IMR-90 (cell line): Measurements from ENCODE around the gene SQSTM1. TPM values are rescaled to one million over a fixed set of nuclear protein-coding genes. Genes with fewer than 3 reads are reported as not detected.

Experiments used
- ATAC-seq: fragments of 200-7000 bp; cut with Tn5 transposase; 2 replicates; pipeline ENCODE4 v1.9.1; 2020; ENCODE audit warnings: low read depth, mild to moderate bottlenecking, moderate library complexity
- BruUV-seq: library from RNA; stranded (reverse); fragments of 400-500 nt; replicated peaks from 2 replicates; lab custom pipeline; 2021; lab: Mats Ljungman, UMichigan
- CTCF ChIA-PET: fragments of 300-600 bp; formaldehyde crosslinking; extraction: SDS; loops from one replicate; lab custom pipeline; 2021; ENCODE audit warnings: antibody characterized with exemption; lab: Yijun Ruan, JAX
- POLR2A ChIA-PET: fragments of 300-600 bp; sonication (Branson Sonifier 250); formaldehyde crosslinking; loops from one replicate; lab custom pipeline; 2022; ENCODE audit warnings: antibody characterized with exemption; ENCODE audit not compliant: unreplicated experiment; lab: Charles Lee
- DNase-seq: peaks from one replicate; pipeline ENCODE4 v3.0.0; 2013
- H2AFZ ChIP-seq: replicated peaks from 2 replicates; pipeline ENCODE3; 2013; ENCODE audit warnings: low read length, mild to moderate bottlenecking; ENCODE audit not compliant: poor library complexity
- H2AK5ac ChIP-seq: 2 replicates; pipeline ENCODE4 v1.6.1; 2013; ENCODE audit warnings: low read depth, low read length, inconsistent platforms
- H2AK9ac ChIP-seq: replicated peaks from 2 replicates; pipeline ENCODE3; 2013; ENCODE audit warnings: mild to moderate bottlenecking, low read depth, low read length, moderate library complexity; ENCODE audit not compliant: poor library complexity
- H2BK120ac ChIP-seq: 2 replicates; pipeline ENCODE4 v1.6.1; 2013; ENCODE audit warnings: low read depth, low read length, inconsistent platforms
- H2BK15ac ChIP-seq: 3 replicates; pipeline ENCODE4 v1.6.1; 2013; ENCODE audit warnings: low read depth, low read length, inconsistent platforms
- H2BK20ac ChIP-seq: 2 replicates; pipeline ENCODE4 v1.6.1; 2013; ENCODE audit warnings: low read depth, mild to moderate bottlenecking, inconsistent platforms, low read length, moderate library complexity
- H2BK5ac ChIP-seq: 2 replicates; pipeline ENCODE4 v1.6.1; 2013; ENCODE audit warnings: mild to moderate bottlenecking, low read depth, low read length, inconsistent platforms; ENCODE audit not compliant: poor library complexity, severe bottlenecking
- H3K14ac ChIP-seq: replicated peaks from 2 replicates; pipeline ENCODE4 v1.6.1; 2013; ENCODE audit warnings: low read depth, low read length, inconsistent platforms
- H3K18ac ChIP-seq: 2 replicates; pipeline ENCODE4 v1.6.1; 2013; ENCODE audit warnings: low read depth, low read length, control low read depth
- H3K23ac ChIP-seq: 2 replicates; pipeline ENCODE4 v1.6.1; 2013; ENCODE audit warnings: low read depth, low read length, inconsistent platforms
- H3K27ac ChIP-seq: 2 replicates; pipeline ENCODE4 v1.5.1; 2013; ENCODE audit warnings: mild to moderate bottlenecking, control low read depth, low read length; ENCODE audit not compliant: insufficient read depth
- H3K27me3 ChIP-seq: 2 replicates; pipeline ENCODE4 v1.6.1; 2013; ENCODE audit warnings: low read length; ENCODE audit not compliant: control insufficient read depth, insufficient read depth
- H3K36me3 ChIP-seq: 2 replicates; pipeline ENCODE4 v1.6.1; 2013; ENCODE audit warnings: low read length, mixed read lengths; ENCODE audit not compliant: control insufficient read depth, insufficient read depth
- H3K4ac ChIP-seq: 2 replicates; pipeline ENCODE4 v1.6.1; 2013; ENCODE audit warnings: low read depth, low read length, inconsistent platforms
- H3K4me1 ChIP-seq: 2 replicates; pipeline ENCODE4 v1.6.1; 2013; ENCODE audit warnings: low read length, mixed read lengths; ENCODE audit not compliant: control insufficient read depth, insufficient read depth
- H3K4me2 ChIP-seq: 2 replicates; pipeline ENCODE4 v1.6.1; 2013; ENCODE audit warnings: low read depth, mild to moderate bottlenecking, control low read depth, low read length, moderate library complexity
- H3K4me3 ChIP-seq: 2 replicates; pipeline ENCODE4 v1.5.1; 2013; ENCODE audit warnings: low read depth, mild to moderate bottlenecking, control low read depth, low read length, moderate library complexity; ENCODE audit not compliant: insufficient read depth
- H3K56ac ChIP-seq: 2 replicates; pipeline ENCODE4 v1.6.1; 2013; ENCODE audit warnings: low read length, inconsistent platforms; ENCODE audit not compliant: insufficient read depth; ENCODE audit errors: extremely low read depth
- H3K79me1 ChIP-seq, 2 experiments: 2 replicates each; pipeline ENCODE4 v1.6.1; 2013; ENCODE audit warnings: low read length in 2 of 2, inconsistent platforms in 1 of 2, low read depth in 1 of 2
- H3K9ac ChIP-seq: 2 replicates; pipeline ENCODE4 v1.6.1; 2013; ENCODE audit warnings: low read depth, low read length, control low read depth
- H3K9me1 ChIP-seq: 2 replicates; pipeline ENCODE4 v1.6.1; 2013; ENCODE audit warnings: low read length, inconsistent platforms; ENCODE audit not compliant: insufficient read depth
- H3K9me3 ChIP-seq: 2 replicates; pipeline ENCODE4 v1.6.1; 2013; ENCODE audit warnings: low read length; ENCODE audit not compliant: control insufficient read depth, insufficient read depth
- H4K20me1 ChIP-seq: 2 replicates; pipeline ENCODE4 v1.6.1; 2013; ENCODE audit warnings: low read length, inconsistent platforms; ENCODE audit not compliant: insufficient read depth
- H4K5ac ChIP-seq: 2 replicates; pipeline ENCODE4 v1.6.1; 2013; ENCODE audit warnings: mild to moderate bottlenecking, low read depth, low read length, control low read depth
- H4K8ac ChIP-seq, 2 experiments: 2 replicates each; pipeline ENCODE4 v1.6.1; 2013; ENCODE audit warnings: low read depth in 2 of 2, low read length in 2 of 2, control low read depth in 1 of 2, inconsistent platforms in 1 of 2
- H4K91ac ChIP-seq: 2 replicates; pipeline ENCODE4 v1.6.1; 2013; ENCODE audit warnings: low read depth, low read length, inconsistent platforms; ENCODE audit not compliant: insufficient read depth
- CEBPB ChIP-seq: IDR thresholded peaks from 2 replicates; pipeline ENCODE4 v1.6.1; 2012; ENCODE audit warnings: low read depth, low read length, improper control_type of control experiment
- CHD1 ChIP-seq: IDR thresholded peaks from 2 replicates; pipeline ENCODE4 v1.6.1; 2012; ENCODE audit warnings: low read depth, low read length, improper control_type of control experiment
- CTCF ChIP-seq: conservative IDR thresholded peaks from 2 replicates; pipeline ENCODE4 v1.5.1; 2012; ENCODE audit warnings: mild to moderate bottlenecking, low read depth, low read length, improper control_type of control experiment
- ELK1 ChIP-seq: fragments of 150-350 bp; IDR thresholded peaks from 2 replicates; pipeline ENCODE4 v1.6.1; 2016; ENCODE audit warnings: low read depth, mild to moderate bottlenecking, low read length, moderate library complexity, borderline replicate concordance
- FOS ChIP-seq: fragments of 150-350 bp; IDR thresholded peaks from 2 replicates; pipeline ENCODE4 v1.6.1; 2016; ENCODE audit warnings: low read depth, low read length
- MAFK ChIP-seq: IDR thresholded peaks from 2 replicates; pipeline ENCODE4 v1.6.1; 2012; ENCODE audit warnings: low read depth, low read length, improper control_type of control experiment
- MAZ ChIP-seq: IDR thresholded peaks from 2 replicates; pipeline ENCODE4 v1.6.1; 2012; ENCODE audit warnings: low read depth, mild to moderate bottlenecking, low read length, improper control_type of control experiment, moderate library complexity, borderline replicate concordance
- MXI1 ChIP-seq: IDR thresholded peaks from 2 replicates; pipeline ENCODE4 v1.6.1; 2012; ENCODE audit warnings: low read depth, mild to moderate bottlenecking, low read length, moderate library complexity, borderline replicate concordance
- NFE2L2 ChIP-seq: fragments of 150-350 bp; IDR thresholded peaks from 2 replicates; pipeline ENCODE4 v1.6.1; 2016; ENCODE audit warnings: low read depth, mild to moderate bottlenecking, low read length
- POLR2A ChIP-seq: IDR thresholded peaks from 2 replicates; pipeline ENCODE4 v1.6.1; 2012; ENCODE audit warnings: mild to moderate bottlenecking, low read depth, low read length
- RCOR1 ChIP-seq: IDR thresholded peaks from 2 replicates; pipeline ENCODE4 v1.6.1; 2012; ENCODE audit warnings: mild to moderate bottlenecking, low read length, improper control_type of control experiment; ENCODE audit not compliant: insufficient replicate concordance
- RFX5 ChIP-seq: IDR thresholded peaks from 2 replicates; pipeline ENCODE4 v1.8.0; 2012; ENCODE audit warnings: low read depth, mild to moderate bottlenecking, low read length, moderate library complexity
- USF2 ChIP-seq: fragments of 150-350 bp; IDR thresholded peaks from 2 replicates; pipeline ENCODE4 v1.6.1; 2017; ENCODE audit warnings: mild to moderate bottlenecking, antibody characterized with exemption, low read length, low read depth
- WGBS, 2 experiments: methylation state at CpG; one replicate each; pipeline versions ENCODE4 v1.1.5 to v1.1.7; 2013; ENCODE audit warnings: missing lambda C conversion rate in 2 of 2; ENCODE audit not compliant: insufficient read length in 1 of 2; ENCODE audit errors: extremely low coverage in 2 of 2; 5-methylcytosine and 5-hydroxymethylcytosine counted together
- dilution Hi-C: fragments of 300-500 bp; cut with HindIII; formaldehyde crosslinking; loops from one replicate; pipeline ENCODE4 v1.14.3; 2018; ENCODE audit warnings: low sequenced_read_pairs; ENCODE audit not compliant: unreplicated experiment
- in situ Hi-C: fragments of 300-500 bp; cut with MboI; formaldehyde crosslinking; loops from 3 replicates; pipeline ENCODE4 v1.14.3; 2019; ENCODE audit warnings: low sequenced_read_pairs, inconsistent platforms, mixed read lengths
- intact Hi-C: fragments of 100-400 bp; cut with micrococcal nuclease; formaldehyde crosslinking; loops from 2 replicates; pipeline ENCODE4 v1.10.0; 2022
- polyA plus RNA-seq, 3 experiments: library from polyadenylated mRNA; depleted of rRNA; stranded (reverse); fragments of >200 nt; gene quantifications; 2 replicates each; pipeline ENCODE4 v1.2.3, GENCODE V29; 2012; ENCODE audit warnings: low replicate concordance in 1 of 3
- total RNA-seq: library from RNA; depleted of rRNA; stranded (reverse); fragments of >200 nt; gene quantifications from 2 replicates; pipeline ENCODE4 v1.2.3, GENCODE V29; 2012

SQSTM1 gene
- total and polyA plus RNA-seq, 2 of the 4 experiments (the other 2 are of a cell fraction) = 152 to 184 TPM

- no peak overlapping the region for H4K5ac ChIP-seq
- no peak overlapping the region for H3K4me2 ChIP-seq
- intact Hi-C loops = no loop called here
- no peak overlapping the region for H4K8ac ChIP-seq
- H2BK20ac ChIP-seq = no peak overlapping the region
- no peak overlapping the region for H2AK5ac ChIP-seq
- ChIA-PET CTCF (no interaction called here), POLR2A (no interaction called here)
- H3K4ac ChIP-seq = no peak overlapping the region
- no peak overlapping the region for H3K56ac ChIP-seq
- H2BK120ac ChIP-seq = no peak overlapping the region
- H3K9ac ChIP-seq = no peak overlapping the region
- WGBS, 2 experiments = 100% methylated on average over 1 of the region's 4 CpGs; no CpG with 5 or more reads in 1 of the 2 experiments
- H2BK15ac ChIP-seq = no peak overlapping the region
- in situ Hi-C loops = no loop called here
- H3K9me3 ChIP-seq = peaks cover 11% of the 10 kb centered on the region
- no peak overlapping the region for H3K23ac ChIP-seq
- H2AFZ ChIP-seq = no peak overlapping the region
- H2BK5ac ChIP-seq = no peak overlapping the region
- no peak overlapping the region for H2AK9ac ChIP-seq
- H3K18ac ChIP-seq = no peak overlapping the region
- no peaks in the 10 kb centered on the region for H4K20me1 ChIP-seq
- BruUV-seq = no TSS peak
- H3K27me3 ChIP-seq = no peaks in the 10 kb centered on the region
- DNase-seq = no peak
- no peak overlapping the region for H4K91ac ChIP-seq
- no peak overlapping the region for H3K27ac ChIP-seq
- TF ChIP-seq RFX5 (no peak), CTCF (no peak), MAFK (no peak), CEBPB (no peak), NFE2L2 (no peak), MAZ (no peak), FOS (no peak), CHD1 (no peak), USF2 (no peak), MXI1 (no peak), ELK1 (no peak), POLR2A (no peak), RCOR1 (no peak)
- no peak overlapping the region for H3K14ac ChIP-seq
- H3K4me3 ChIP-seq = no peak overlapping the region
- H3K36me3 ChIP-seq = peaks cover 66% of the 10 kb centered on the region
- dilution Hi-C loops = no loop called here
- peaks cover 13 to 14% of the 10 kb centered on the region in 2 experiments for H3K79me1 ChIP-seq
- H3K9me1 ChIP-seq = 0 out of 2 replicates have a peak, but pooled peaks cover 2% of the 10 kb centered on the region
- ATAC-seq = no peak
- H3K4me1 ChIP-seq = no peaks in the 10 kb centered on the region
Measured at GRCh38 chr5:179882338-179882737, 61.6 kb downstream of the SQSTM1 start.
